Measurements from ENCODE around the gene RPS4Y1.

DNA sequence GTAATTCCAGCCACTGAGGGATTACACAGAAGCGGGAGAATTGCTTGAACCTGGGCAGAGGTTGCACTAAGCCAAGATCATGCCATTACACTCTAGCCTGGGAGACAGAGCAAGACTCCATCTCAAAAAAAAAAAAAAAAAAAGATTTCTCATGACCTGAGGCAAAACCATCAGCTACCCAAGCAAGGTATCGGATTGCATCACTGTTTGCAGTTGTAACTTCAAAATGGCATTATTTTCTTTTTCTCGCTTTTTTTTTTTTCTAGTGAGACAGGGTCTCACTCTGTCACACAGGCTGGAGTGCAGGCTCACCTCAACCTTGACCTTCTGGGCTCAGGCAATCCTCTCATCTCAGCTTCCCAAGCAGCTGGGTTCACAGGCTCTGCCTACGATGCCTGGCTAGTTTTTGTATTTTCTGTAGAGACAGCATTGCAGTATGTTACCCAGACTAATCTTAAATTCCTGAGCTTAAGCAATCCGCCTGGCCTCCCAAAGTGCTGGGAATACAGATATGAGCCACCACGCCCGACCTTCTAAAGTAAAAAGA is 44.4 kb upstream of the RPS4Y1 start:
- TF ChIP-seq, protein P1, sequence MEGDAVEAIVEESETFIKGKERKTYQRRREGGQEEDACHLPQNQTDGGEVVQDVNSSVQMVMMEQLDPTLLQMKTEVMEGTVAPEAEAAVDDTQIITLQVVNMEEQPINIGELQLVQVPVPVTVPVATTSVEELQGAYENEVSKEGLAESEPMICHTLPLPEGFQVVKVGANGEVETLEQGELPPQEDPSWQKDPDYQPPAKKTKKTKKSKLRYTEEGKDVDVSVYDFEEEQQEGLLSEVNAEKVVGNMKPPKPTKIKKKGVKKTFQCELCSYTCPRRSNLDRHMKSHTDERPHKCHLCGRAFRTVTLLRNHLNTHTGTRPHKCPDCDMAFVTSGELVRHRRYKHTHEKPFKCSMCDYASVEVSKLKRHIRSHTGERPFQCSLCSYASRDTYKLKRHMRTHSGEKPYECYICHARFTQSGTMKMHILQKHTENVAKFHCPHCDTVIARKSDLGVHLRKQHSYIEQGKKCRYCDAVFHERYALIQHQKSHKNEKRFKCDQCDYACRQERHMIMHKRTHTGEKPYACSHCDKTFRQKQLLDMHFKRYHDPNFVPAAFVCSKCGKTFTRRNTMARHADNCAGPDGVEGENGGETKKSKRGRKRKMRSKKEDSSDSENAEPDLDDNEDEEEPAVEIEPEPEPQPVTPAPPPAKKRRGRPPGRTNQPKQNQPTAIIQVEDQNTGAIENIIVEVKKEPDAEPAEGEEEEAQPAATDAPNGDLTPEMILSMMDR (IDR thresholded peaks at IDR 0.05; ENCODE audit: extremely low read depth in 1 of 2, insufficient read depth in 1 of 2, low read depth in 1 of 2, low read length in 2 of 2) = no peak
- no peak for TF ChIP-seq POLR2A (IDR thresholded peaks at IDR 0.05; ENCODE audit: low read depth, low read length)

Measured in endothelial cell of umbilical vein (primary cell).